GM15510 (cell line): ENCODE measurements around the gene LRRC38.

Experiments used
- POLR2A ChIP-seq: IDR thresholded peaks from 3 replicates; pipeline ENCODE4 v1.6.1; 2011; ENCODE audit warnings: borderline replicate concordance; ENCODE audit not compliant: insufficient read length; ENCODE audit errors: extremely low read depth

Gene LRRC38

DNA sequence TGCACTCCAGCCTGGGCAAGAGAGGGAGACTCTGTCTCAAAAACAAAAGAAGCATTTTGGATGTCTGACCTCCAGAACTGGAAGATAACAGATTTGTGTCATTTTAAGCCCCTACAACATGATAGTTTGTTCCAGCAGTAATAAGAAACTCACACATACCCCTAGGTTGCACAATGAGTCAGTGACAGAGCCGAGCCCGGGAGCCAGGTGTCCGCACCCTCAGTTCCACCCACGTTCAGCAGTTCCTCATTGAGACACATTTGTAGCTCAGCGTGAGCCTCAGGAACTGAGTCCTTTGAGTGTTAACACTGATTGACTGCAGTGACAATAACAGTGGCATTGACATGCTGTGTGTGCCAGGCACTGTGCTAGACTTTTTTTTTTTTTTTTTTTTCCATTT is 19.8 kb downstream of the LRRC38 start:
- no peak for TF ChIP-seq POLR2A

DNA sequence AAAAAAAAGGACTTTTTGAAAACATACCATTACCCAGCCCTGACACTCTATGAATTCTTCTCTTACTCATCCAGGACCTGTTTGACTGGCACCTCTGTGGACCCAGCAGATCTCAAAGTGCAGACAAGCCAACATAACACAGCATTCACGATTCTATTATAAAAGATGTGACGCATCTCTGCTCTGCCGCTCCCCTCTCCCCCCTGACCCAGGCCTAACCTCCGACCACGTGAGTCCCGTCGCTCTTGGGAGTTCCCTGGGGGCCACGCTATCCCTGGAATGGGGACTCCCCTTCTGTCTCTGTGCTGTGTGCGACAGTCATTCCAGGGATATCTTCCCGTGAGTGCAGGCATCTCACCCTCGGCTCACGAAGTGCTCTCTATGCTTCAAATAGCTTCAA is 21.1 kb downstream of the LRRC38 start:
- TF ChIP-seq POLR2A = no peak

DNA sequence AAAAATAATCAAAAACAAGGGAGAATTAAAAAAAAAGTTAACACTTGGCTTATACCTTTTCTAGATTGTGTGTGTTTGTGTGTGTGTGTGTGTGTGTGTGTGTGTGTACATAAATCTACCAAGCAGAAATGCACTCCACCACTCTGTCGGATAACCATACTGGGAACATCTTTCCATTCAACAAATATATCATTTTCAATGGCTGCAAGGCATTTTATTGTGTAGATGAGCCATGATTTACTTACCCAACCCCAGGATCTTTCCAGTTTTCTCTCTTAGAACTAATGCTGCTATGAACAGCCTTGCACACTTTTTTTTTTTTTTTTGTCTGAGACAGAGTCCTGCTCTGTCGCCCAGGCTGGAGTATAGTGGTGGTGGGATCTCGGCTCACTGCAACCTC is 25.8 kb downstream of the LRRC38 start:
- TF ChIP-seq POLR2A = no peak

GRCh38 chr1:13487143-13487868 is 26.5 kb downstream of the LRRC38 start:
- no peak for TF ChIP-seq POLR2A

- TF ChIP-seq POLR2A = no peak
Measured at GRCh38 chr1:13483946-13484345, 29.9 kb downstream of the LRRC38 start.

DNA sequence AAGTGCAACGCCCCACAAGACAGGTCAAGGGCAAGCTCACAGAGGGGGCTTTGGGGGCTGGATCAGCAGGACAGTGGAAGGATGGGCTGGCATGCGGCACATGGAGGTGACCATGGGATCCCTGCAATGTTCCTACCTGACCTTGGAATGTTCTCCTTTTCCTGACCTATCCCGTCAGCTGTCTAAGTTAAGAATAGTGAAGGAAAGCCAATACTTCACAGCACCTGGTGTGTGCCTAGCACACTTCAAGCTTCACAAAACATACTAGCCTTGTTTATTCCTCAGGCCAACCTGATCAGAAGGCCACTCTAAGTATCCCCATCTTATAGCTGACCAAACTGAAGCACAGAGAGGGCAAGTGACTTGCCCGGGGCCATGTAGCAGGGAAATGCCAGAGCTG is 31.2 kb downstream of the LRRC38 start:
- no peak for TF ChIP-seq POLR2A

DNA sequence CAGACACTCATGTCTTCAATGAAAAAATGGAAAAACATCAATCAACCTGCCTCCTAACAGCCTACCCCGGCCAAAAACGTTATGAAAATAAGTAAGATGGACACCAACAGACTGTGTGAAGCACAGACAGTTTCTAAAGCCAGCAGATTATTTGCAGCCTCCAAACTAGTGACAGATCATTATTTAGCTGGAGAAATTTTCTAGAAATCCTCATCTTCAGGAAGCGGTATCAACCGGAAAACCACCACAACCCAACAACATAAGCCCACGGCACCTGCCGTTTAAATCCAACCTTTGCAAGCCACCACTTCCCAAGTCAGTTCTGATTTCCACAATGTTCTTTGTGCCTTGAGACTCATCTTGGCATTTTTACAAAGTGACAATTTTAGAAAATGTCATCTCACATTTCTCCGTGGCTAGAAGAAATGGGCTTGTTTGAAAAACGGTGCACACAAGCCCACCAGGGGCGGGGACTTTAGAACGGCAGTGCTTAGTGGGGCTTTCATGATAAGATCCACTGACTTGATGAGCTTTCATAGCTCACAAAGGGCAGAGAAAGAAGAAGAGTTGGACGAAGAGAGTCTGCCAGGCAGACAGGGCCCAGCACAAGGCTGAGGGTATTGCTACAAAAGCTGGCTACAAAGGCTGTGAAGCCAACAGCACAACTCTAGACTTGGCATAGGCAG is 34.5 kb downstream of the LRRC38 start:
- TF ChIP-seq POLR2A = no peak

- no peak for TF ChIP-seq POLR2A
Measured at GRCh38 chr1:13478692-13479091, 35.1 kb downstream of the LRRC38 start.

DNA sequence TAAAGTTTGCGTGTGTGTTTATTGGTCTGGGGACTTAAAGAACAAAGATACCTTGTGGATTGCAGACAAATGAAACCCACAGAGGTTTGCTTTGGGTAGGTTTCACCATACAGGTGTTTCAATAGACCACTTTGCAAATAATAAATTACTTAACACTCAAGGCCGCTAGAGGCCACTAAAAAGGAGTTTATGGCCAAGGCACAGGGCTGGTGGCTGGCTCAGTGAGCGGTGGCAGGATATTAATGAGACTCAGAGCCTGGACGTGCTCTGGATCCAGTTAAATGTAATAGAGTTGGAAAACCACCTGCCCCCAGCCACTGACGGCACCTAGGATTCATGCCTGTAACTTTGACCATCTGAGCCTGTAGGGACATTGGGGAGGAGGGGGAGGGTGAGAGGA is 44.5 kb downstream of the LRRC38 start:
- TF ChIP-seq POLR2A = no peak

GRCh38 chr1:13465515-13465914 is 48.3 kb downstream of the LRRC38 start:
- TF ChIP-seq POLR2A = no peak

DNA sequence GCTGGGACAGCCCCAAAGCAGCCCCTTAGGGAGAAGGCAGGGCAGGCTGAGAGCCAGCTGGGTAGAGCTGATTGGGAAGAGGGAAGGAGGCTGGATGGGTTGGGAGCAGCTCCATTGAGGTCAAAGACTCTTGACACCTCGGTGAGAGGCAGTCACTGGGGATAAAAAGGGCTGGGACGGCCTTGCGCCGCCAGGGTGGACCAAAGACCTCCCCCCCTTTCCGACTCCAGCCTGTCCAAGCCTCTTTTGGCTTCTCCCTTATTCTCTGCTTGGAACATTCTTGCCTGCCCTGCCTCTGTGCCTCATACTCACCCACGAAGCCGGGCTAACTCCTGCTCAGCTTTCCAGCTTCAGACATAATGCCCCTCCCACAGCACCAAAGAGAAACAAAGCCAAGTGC is 51.1 kb downstream of the LRRC38 start:
- no peak for TF ChIP-seq POLR2A

GRCh38 chr1:13461977-13462376 is 51.8 kb downstream of the LRRC38 start:
- TF ChIP-seq POLR2A = no peak

DNA sequence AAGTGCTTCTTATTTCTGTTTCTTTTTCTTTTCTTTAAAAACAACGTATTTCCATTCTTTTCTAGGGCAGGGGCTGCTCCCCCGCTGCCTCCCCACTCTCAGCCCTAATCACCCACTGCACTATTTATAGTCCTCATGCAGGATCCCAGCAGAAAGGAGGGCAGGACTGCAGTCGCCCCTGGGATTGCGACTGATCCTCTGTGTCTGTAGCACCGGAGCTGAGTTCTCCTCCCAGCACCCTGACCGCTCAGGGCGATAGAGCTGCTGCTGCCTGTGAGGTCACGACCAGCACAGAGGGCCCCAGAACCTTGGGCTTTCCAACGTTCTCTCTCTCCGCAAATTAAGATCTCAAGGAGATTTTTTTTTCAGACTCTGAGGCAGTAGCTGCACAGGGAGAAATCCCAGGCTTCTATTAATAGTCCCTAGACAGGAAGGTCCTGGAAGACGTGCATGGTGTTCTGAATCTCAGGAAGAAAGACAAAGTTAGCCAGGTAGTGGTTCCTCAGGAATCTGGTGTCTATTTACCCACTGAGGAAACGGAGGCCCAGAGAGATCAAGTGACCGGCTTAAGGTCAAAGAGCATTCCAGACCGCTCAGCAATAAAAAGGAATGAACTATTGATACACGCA is 56.8 kb downstream of the LRRC38 start:
- TF ChIP-seq POLR2A = no peak

DNA sequence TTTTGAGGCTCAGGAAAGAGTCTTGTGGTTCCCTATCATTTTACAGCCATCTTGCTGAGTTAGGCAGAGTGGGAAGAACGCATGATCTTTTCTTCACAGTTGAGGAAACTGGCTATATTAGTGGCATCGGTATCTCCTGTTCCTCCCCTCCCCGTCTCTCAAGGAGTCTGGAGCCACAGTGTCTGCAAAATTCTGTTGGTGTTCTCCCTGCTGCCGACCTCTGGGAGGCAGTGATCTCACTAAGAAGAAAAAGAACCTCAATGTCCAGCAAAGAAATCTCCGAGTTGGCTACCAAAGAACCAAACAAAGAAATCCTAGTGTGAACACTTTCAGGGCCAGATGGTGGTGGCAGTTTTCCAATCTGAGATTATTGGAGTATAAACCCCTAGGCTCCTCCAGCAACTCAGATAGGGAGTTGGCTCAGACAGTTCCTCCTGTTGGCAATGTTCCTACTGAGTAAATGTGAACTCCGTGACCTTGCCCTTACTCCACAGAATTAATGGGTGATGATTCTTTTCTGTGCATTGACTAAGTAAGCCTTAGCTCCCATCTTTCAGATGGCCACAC is 62.3 kb downstream of the LRRC38 start:
- TF ChIP-seq POLR2A = no peak

GRCh38 chr1:13450204-13450603 is 63.6 kb downstream of the LRRC38 start:
- no peak for TF ChIP-seq POLR2A
